22Rv1 (cell line): ENCODE results near the gene PRKRIP1.
"Not testable (repeated sequence)": the region's sequence is repeated elsewhere in the genome, so short reads cannot be mapped to it uniquely, and the experiment has no call there.

Experiments used
- H3K27ac ChIP-seq: fragments of 450-650 bp; 2 replicates; pipeline ENCODE4 v1.5.1; 2017
- CTCF ChIP-seq: fragments of 450-650 bp; IDR thresholded peaks from 2 replicates; pipeline ENCODE4 v1.5.1; 2017; ENCODE audit warnings: mild to moderate bottlenecking
- ZFX ChIP-seq: fragments of 450-650 bp; IDR thresholded peaks from 2 replicates; pipeline ENCODE4 v1.6.1; 2017; ENCODE audit warnings: antibody characterized with exemption, borderline replicate concordance

The PRKRIP1 gene

GRCh38 chr7:102395873-102396709 lies at the start of gene PRKRIP1:
PRKRIP1 (plus strand) TSS chr7:102396363; CDS start chr7:102396412, 49 bp downstream.
- TF ChIP-seq CTCF (no peak), ZFX (no peak)
- peak within 1 kb of the TSS; percentile 88 for H3K27ac ChIP-seq

GRCh38 chr7:102346983-102347382 lies 49.2 kb upstream of the PRKRIP1 start:
- not testable (repeated sequence) for H3K27ac ChIP-seq

- not testable (repeated sequence) for H3K27ac ChIP-seq
Measured at GRCh38 chr7:102356344-102356743, 39.8 kb upstream of the PRKRIP1 start, which contains the start of gene SPDYE6. SPDYE6 (minus strand) TSS chr7:102356444; CDS start chr7:102356023, 421 bp downstream.

GRCh38 chr7:102363549-102364393 lies 32.4 kb upstream of the PRKRIP1 start:
- peak; percentile 48 for TF ChIP-seq CTCF
- peak overlapping the region; percentile 72 for H3K27ac ChIP-seq

- peak overlapping the region; percentile 72 for H3K27ac ChIP-seq
Measured at GRCh38 chr7:102364394-102364886, 31.7 kb upstream of the PRKRIP1 start.

- not testable (repeated sequence) for H3K27ac ChIP-seq
Measured at GRCh38 chr7:102365390-102365789, 30.8 kb upstream of the PRKRIP1 start.

GRCh38 chr7:102370038-102370437 lies 26.1 kb upstream of the PRKRIP1 start:
- H3K27ac ChIP-seq: not testable (repeated sequence)

- H3K27ac ChIP-seq: not testable (repeated sequence)
Measured at GRCh38 chr7:102372796-102373195, 23.4 kb upstream of the PRKRIP1 start.

- no peak overlapping the region for H3K27ac ChIP-seq
- TF ChIP-seq CTCF (no peak), ZFX (no peak)
Measured at GRCh38 chr7:102376964-102377466, 19.1 kb upstream of the PRKRIP1 start.

GRCh38 chr7:102380837-102381236 lies 15.3 kb upstream of the PRKRIP1 start:
- H3K27ac ChIP-seq: not testable (repeated sequence)

- not testable (repeated sequence) for H3K27ac ChIP-seq
Measured at GRCh38 chr7:102381696-102382425, 14.3 kb upstream of the PRKRIP1 start.
